ENCODE measurements around the gene BET1. TPM values are rescaled to one million over a fixed set of nuclear protein-coding genes. Genes with fewer than 3 reads are reported as not detected.

BET1 gene
- total and polyA plus RNA-seq, 2 of the 8 experiments (the other 6 are each of a cell fraction or from before 2014, with no cell fraction given): 20.6 to 31.7 TPM

DNA sequence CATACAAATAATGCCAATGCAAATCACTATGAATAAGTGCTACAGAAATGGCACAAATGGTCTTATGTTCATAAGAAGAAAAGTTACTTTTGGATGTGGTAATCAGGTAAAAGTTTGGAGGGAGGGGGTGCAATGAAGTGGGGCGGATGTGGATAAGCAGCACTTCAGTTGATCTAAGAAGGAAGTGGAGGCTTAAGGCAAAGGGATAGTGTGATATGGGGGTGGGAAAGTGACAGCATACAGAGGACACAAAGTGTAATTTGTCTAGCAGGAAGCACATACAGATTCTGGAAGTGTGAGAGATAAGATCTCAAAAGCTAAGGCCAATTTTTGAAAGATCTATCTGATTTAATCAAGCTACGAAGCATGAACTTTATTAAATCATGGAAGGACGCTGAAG is 6.3 kb downstream of the BET1 start:
- Histone ChIP-seq H2AFZ (ENCODE audit: low read length) (no peak overlapping the region), H3K4ac (replicated peaks; ENCODE audit: insufficient read length, low read depth, low read length) (no peak overlapping the region), H3K4me1 (replicated peaks in 1 of 4; ENCODE audit: control insufficient read depth in 3 of 4, insufficient read depth in 4 of 4, low read length in 3 of 4) (peaks cover 0 to 3% (median 0%) of the 10 kb centered on the region in 4 experiments; a peak in 2 of 7 replicates), H3K9me3 (ENCODE audit: insufficient read depth in 2 of 2, low read depth in 1 of 2, low read length in 1 of 2) (no peaks in the 10 kb centered on the region), H3K27ac (ENCODE audit: low read depth, low read length) (no peak overlapping the region), H2BK5ac (ENCODE audit: low read depth, low read length) (no peak overlapping the region), H3K27me3 (replicated peaks in 1 of 4; ENCODE audit: control insufficient read depth in 3 of 4, extremely low read depth in 1 of 4, insufficient read depth in 3 of 4, low read length in 3 of 4) (no peaks in the 10 kb centered on the region), H3K23me2 (ENCODE audit: low read depth, low read length) (no peaks in the 10 kb centered on the region), H4K5ac (ENCODE audit: insufficient read length, low read depth, low read length) (no peak overlapping the region), H3K18ac (ENCODE audit: extremely low read depth, low read length) (no peak overlapping the region), H2BK12ac (ENCODE audit: low read depth, low read length) (no peak overlapping the region), H3K4me3 (ENCODE audit: extremely low read depth in 1 of 4, insufficient read depth in 2 of 4, low read depth in 3 of 4, low read length in 4 of 4) (no peak overlapping the region), H2AK5ac (ENCODE audit: low read depth, low read length) (no peak overlapping the region), H3K79me1 (ENCODE audit: low read depth, low read length) (peaks cover 3% of the 10 kb centered on the region; the same call in 1 of the 2 replicates), H3K79me2 (ENCODE audit: control insufficient read depth in 1 of 2, insufficient read depth in 2 of 2, low read length in 2 of 2) (peaks cover 3 to 28% of the 10 kb centered on the region in 2 experiments), H3K14ac (ENCODE audit: insufficient read length) (no peak overlapping the region), H3K36me3 (ENCODE audit: control insufficient read depth in 2 of 4, insufficient read depth in 4 of 4, low read length in 3 of 4) (peaks cover 0 to 25% (median 0%) of the 10 kb centered on the region in 4 experiments; a peak in 2 of 8 replicates), H3K56ac (replicated peaks; ENCODE audit: insufficient read length, low read depth, low read length) (no peak overlapping the region), H4K20me1 (replicated peaks in 1 of 2; ENCODE audit: control insufficient read depth in 1 of 2, insufficient read depth in 2 of 2, low read length in 2 of 2) (no peaks in the 10 kb centered on the region), H3K4me2 (ENCODE audit: insufficient read depth in 1 of 2, low read depth in 2 of 2, low read length in 2 of 2) (no peak overlapping the region), H4K91ac (replicated peaks; ENCODE audit: insufficient read length, low read length) (no peak overlapping the region), H3K23ac (ENCODE audit: insufficient read length) (no peak overlapping the region), H4K8ac (ENCODE audit: extremely low read depth, insufficient read depth, low read length) (no peak overlapping the region), H2BK15ac (ENCODE audit: low read length) (no peak overlapping the region), H3K9ac (replicated peaks in 1 of 4; ENCODE audit: extremely low read depth in 1 of 4, low read depth in 3 of 4, low read length in 3 of 4) (no peak overlapping the region), H2BK20ac (ENCODE audit: low read length) (no peak overlapping the region), H2BK120ac (replicated peaks; ENCODE audit: low read depth, low read length) (no peak overlapping the region)
- POLR2A ChIA-PET (ENCODE audit: partially characterized antibody): no interaction called here
- FAIRE-seq: no peak
- no peak for DNase-seq (ENCODE audit: low read depth in 1 of 2, low spot score in 2 of 2)
- 87% methylated on average over 3 of the region's 3 CpGs; no CpG with 5 or more reads in 1 of the 2 experiments for WGBS, 2 experiments (ENCODE audit: extremely low coverage in 1 of 2, insufficient coverage in 1 of 2, insufficient read length in 1 of 2, insufficient replicate concordance in 2 of 2, low coverage in 1 of 2, low lambda C conversion rate in 2 of 2, missing lambda C conversion rate in 1 of 2)
- CTCF ChIA-PET (ENCODE audit: partially characterized antibody): no interaction called here
- no peak for TF ChIP-seq SIN3A (conservative IDR thresholded peaks at IDR 0.05 in 1 of 2, IDR thresholded peaks at IDR 0.05 in 1 of 2; ENCODE audit: low read depth in 1 of 2, low read length in 2 of 2)
- TF ChIP-seq GABPA (IDR thresholded peaks at IDR 0.05; ENCODE audit: borderline replicate concordance, insufficient read depth, low read length): no peak
- no peak for TF ChIP-seq KDM5A (IDR thresholded peaks at IDR 0.05; ENCODE audit: low read length)
- TF ChIP-seq BCL11A (IDR thresholded peaks at IDR 0.05; ENCODE audit: low read depth in 2 of 2, low read length in 2 of 2): no peak
- no peak for TF ChIP-seq CBX8 (IDR thresholded peaks at IDR 0.05; ENCODE audit: borderline replicate concordance, low read depth, low read length)
- no peak for TF ChIP-seq RXRA (IDR thresholded peaks at IDR 0.05; ENCODE audit: insufficient read depth, low read depth, low read length)
- no peak for TF ChIP-seq MAX (IDR thresholded peaks at IDR 0.05)
- TF ChIP-seq RFX5 (IDR thresholded peaks at IDR 0.05; ENCODE audit: borderline replicate concordance, low read depth, low read length): no peak
- TF ChIP-seq ATF2 (IDR thresholded peaks at IDR 0.05; ENCODE audit: low read length): no peak
- TF ChIP-seq FOSL1 (IDR thresholded peaks at IDR 0.05; ENCODE audit: insufficient read depth, low read depth, low read length): no peak
- no peak for TF ChIP-seq CBX5 (IDR thresholded peaks at IDR 0.05; ENCODE audit: low read depth, low read length)
- TF ChIP-seq CHD2 (IDR thresholded peaks at IDR 0.05; ENCODE audit: low read length): no peak
